Endodermal cell (in vitro differentiated cells): Measurements from ENCODE around the gene SPRED1. TPM values are rescaled to one million over a fixed set of nuclear protein-coding genes. Genes with fewer than 3 reads are reported as not detected.

Experiments used
- DNase-seq: peaks from one replicate; pipeline ENCODE4 v3.0.0-alpha.2; 2017
- H3K27ac ChIP-seq: 2 replicates; pipeline ENCODE4 v1.5.1; 2013; ENCODE audit warnings: mild to moderate bottlenecking, low read depth, low read length, moderate library complexity
- H3K27me3 ChIP-seq: 2 replicates; pipeline ENCODE4 v1.6.1; 2013; ENCODE audit warnings: mild to moderate bottlenecking, low read length, moderate library complexity; ENCODE audit not compliant: insufficient read depth, control insufficient read depth, poor library complexity, severe bottlenecking
- H3K36me3 ChIP-seq: 2 replicates; pipeline ENCODE4 v1.7.0; 2013; ENCODE audit warnings: mild to moderate bottlenecking, low read length, moderate library complexity; ENCODE audit not compliant: control insufficient read depth, insufficient read depth
- H3K4me1 ChIP-seq: one replicate; pipeline ENCODE4 v1.7.0; 2013; ENCODE audit warnings: low read length; ENCODE audit not compliant: control insufficient read depth, insufficient read depth
- H3K4me3 ChIP-seq: 2 replicates; pipeline ENCODE4 v1.5.1; 2013; ENCODE audit warnings: mild to moderate bottlenecking, low read length, moderate library complexity
- H3K9ac ChIP-seq: 2 replicates; pipeline ENCODE4 v1.6.1; 2013; ENCODE audit warnings: mild to moderate bottlenecking, low read length, moderate library complexity; ENCODE audit not compliant: poor library complexity, severe bottlenecking; ENCODE audit errors: extremely low read depth
- H3K9me3 ChIP-seq: 2 replicates; pipeline ENCODE4 v1.6.1; 2013; ENCODE audit warnings: mild to moderate bottlenecking, low read length, moderate library complexity; ENCODE audit not compliant: control insufficient read depth
- H3K27ac Mint-ChIP-seq: 2 replicates; pipeline ENCODE4 v1.8.0; 2020; ENCODE audit warnings: mixed read lengths
- H3K27me3 Mint-ChIP-seq: 2 replicates; pipeline ENCODE4 v1.8.0; 2021; ENCODE audit warnings: mild to moderate bottlenecking, mixed read lengths; ENCODE audit not compliant: insufficient read depth
- H3K36me3 Mint-ChIP-seq: 2 replicates; pipeline ENCODE4 v1.8.0; 2020; ENCODE audit warnings: low read depth, mixed read lengths
- H3K4me1 Mint-ChIP-seq: 2 replicates; pipeline ENCODE4 v1.8.0; 2020; ENCODE audit warnings: mixed read lengths
- H3K4me3 Mint-ChIP-seq: 2 replicates; pipeline ENCODE4 v1.8.0; 2020; ENCODE audit warnings: mild to moderate bottlenecking, moderate library complexity, mixed read lengths
- H3K9me3 Mint-ChIP-seq: 2 replicates; pipeline ENCODE4 v1.8.0; 2020; ENCODE audit warnings: mild to moderate bottlenecking, mixed read lengths
- CTCF ChIP-seq: fragments of 200-600 bp; sonication (generic); conservative IDR thresholded peaks from 2 replicates; pipeline ENCODE4 v1.5.0; 2021; ENCODE audit warnings: antibody characterized with exemption, mild to moderate bottlenecking
- WGBS, 2 experiments: methylation state at CpG; one replicate each; pipeline versions ENCODE4 v1.1.5 to v1.1.7; 2013; ENCODE audit warnings: missing lambda C conversion rate in 2 of 2, mixed read lengths in 1 of 2; ENCODE audit not compliant: insufficient coverage in 1 of 2, insufficient read length in 1 of 2; 5-methylcytosine and 5-hydroxymethylcytosine counted together
- total RNA-seq, 2 donors: library from RNA; stranded (reverse); fragmentation: NEBNext Ultra II Directional in 1 of 2; extraction: Animal tissue kit (Norgen Biotek cat#: 25700) in 1 of 2; gene quantifications; 2 replicates in 1 of 2; 3 replicates in 1 of 2; pipeline ENCODE4 v1.2.1, GENCODE V29; 2021

The SPRED1 gene
- total RNA-seq, 2 donors from 2014 or later = 50.8 to 61.7 TPM

- no peak overlapping the region for H3K27ac ChIP-seq
- no peaks in the 10 kb centered on the region for H3K27me3 ChIP-seq
- DNase-seq = no peak
- Mint-ChIP-seq H3K4me3 (no peak overlapping the region), H3K36me3 (peaks cover 23% of the 10 kb centered on the region), H3K27me3 (no peaks in the 10 kb centered on the region), H3K4me1 (peaks cover 29% of the 10 kb centered on the region), H3K27ac (peak overlapping the region; percentile 4), H3K9me3 (peaks cover 2% of the 10 kb centered on the region)
- no peak overlapping the region for H3K9ac ChIP-seq
- no peak for TF ChIP-seq CTCF
- H3K4me3 ChIP-seq = peak overlapping the region; percentile 47
- no peaks in the 10 kb centered on the region for H3K9me3 ChIP-seq
- H3K4me1 ChIP-seq = peaks cover 20% of the 10 kb centered on the region
- H3K36me3 ChIP-seq = peaks cover 17% of the 10 kb centered on the region
- WGBS, 2 experiments = 76% methylated on average over 1 of the region's 1 CpG; no CpG with 5 or more reads in 1 of the 2 experiments
Observed at GRCh38 chr15:38281031-38281430, 28.4 kb downstream of the SPRED1 start.

- TF ChIP-seq CTCF = no peak
- peaks cover 9% of the 10 kb centered on the region for H3K9me3 ChIP-seq
- H3K27ac ChIP-seq = no peak overlapping the region
- H3K36me3 ChIP-seq = peaks cover 22% of the 10 kb centered on the region
- Mint-ChIP-seq H3K4me3 (no peak overlapping the region), H3K27me3 (no peaks in the 10 kb centered on the region), H3K4me1 (peaks cover 29% of the 10 kb centered on the region), H3K27ac (peak overlapping the region; percentile 11), H3K36me3 (peaks cover 27% of the 10 kb centered on the region), H3K9me3 (peaks cover 2% of the 10 kb centered on the region)
- H3K4me1 ChIP-seq = peaks cover 20% of the 10 kb centered on the region
- no peaks in the 10 kb centered on the region for H3K27me3 ChIP-seq
- H3K9ac ChIP-seq = no peak overlapping the region
- no peak overlapping the region for H3K4me3 ChIP-seq
- WGBS, 2 experiments = 74 to 75% methylated on average over 4 to 8 of the region's 8 CpGs
- DNase-seq = no peak
Observed at GRCh38 chr15:38283010-38283409, 30.4 kb downstream of the SPRED1 start.

GRCh38 chr15:38285456-38285855 is 32.8 kb downstream of the SPRED1 start:
- Mint-ChIP-seq H3K27ac (no peak overlapping the region), H3K9me3 (peaks cover 16% of the 10 kb centered on the region), H3K27me3 (no peaks in the 10 kb centered on the region), H3K36me3 (peaks cover 48% of the 10 kb centered on the region), H3K4me1 (peaks cover 19% of the 10 kb centered on the region), H3K4me3 (no peak overlapping the region)
- no peak for DNase-seq
- Histone ChIP-seq H3K4me3 (no peak overlapping the region), H3K27me3 (no peaks in the 10 kb centered on the region), H3K36me3 (peaks cover 47% of the 10 kb centered on the region), H3K9me3 (peaks cover 33% of the 10 kb centered on the region), H3K4me1 (peaks cover 7% of the 10 kb centered on the region), H3K9ac (no peak overlapping the region), H3K27ac (no peak overlapping the region)
- TF ChIP-seq CTCF = no peak
- WGBS, 2 experiments = 93 to 97% methylated on average over 4 of the region's 4 CpGs
